NT2/D1 (cell line): Measurements from ENCODE around the gene KATNB1.

ENCODE experiments used
- YY1 ChIP-seq: IDR thresholded peaks from 2 replicates; pipeline ENCODE4 v1.6.1; 2011; ENCODE audit not compliant: insufficient read length, insufficient read depth
- ZNF274 ChIP-seq: IDR thresholded peaks from 2 replicates; pipeline ENCODE4 v1.6.1; 2011; ENCODE audit warnings: mild to moderate bottlenecking, low read depth, low read length

DNA sequence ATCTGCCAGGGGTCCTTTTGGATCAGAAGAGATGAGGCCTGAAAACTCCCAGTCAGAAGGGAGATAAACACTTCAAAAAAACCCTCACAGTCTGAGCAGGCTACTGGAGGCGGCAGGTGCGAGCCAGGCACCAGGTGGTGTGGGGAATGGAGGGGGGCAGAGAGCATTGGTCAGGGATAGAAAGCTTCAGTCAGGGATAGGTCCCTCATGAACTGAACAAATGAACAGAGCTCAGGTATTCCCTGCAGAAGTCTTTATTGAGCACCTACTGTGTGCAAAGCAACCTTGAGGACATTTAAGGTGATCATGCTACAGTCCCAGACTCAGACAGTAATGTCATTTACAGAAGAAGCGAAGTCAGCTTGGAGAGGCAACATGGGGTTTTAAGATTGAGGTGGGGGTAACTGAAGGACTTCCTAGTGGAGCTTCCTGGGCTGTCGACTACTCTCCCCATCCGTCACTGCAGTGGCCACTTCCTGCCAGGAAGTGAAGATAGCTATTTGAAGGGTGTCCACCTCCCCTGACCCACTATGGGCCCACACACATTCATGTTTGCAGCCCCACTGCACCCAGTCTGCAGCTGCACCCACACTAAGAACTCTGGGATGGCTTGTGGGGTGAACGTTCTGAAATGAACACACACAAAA lies 63.5 kb downstream of the KATNB1 start:
- TF ChIP-seq ZNF274 (no peak), YY1 (no peak)
